Fibroblast of upper back skin (primary cell): ENCODE results near the gene TMEM50A.
"Not testable (repeated sequence)": the region's sequence is repeated elsewhere in the genome, so short reads cannot be mapped to it uniquely, and the experiment has no call there.

Source experiments
- DNase-seq: peaks from one replicate; pipeline ENCODE4 v3.0.0-alpha.2; 2013

TMEM50A gene

DNA sequence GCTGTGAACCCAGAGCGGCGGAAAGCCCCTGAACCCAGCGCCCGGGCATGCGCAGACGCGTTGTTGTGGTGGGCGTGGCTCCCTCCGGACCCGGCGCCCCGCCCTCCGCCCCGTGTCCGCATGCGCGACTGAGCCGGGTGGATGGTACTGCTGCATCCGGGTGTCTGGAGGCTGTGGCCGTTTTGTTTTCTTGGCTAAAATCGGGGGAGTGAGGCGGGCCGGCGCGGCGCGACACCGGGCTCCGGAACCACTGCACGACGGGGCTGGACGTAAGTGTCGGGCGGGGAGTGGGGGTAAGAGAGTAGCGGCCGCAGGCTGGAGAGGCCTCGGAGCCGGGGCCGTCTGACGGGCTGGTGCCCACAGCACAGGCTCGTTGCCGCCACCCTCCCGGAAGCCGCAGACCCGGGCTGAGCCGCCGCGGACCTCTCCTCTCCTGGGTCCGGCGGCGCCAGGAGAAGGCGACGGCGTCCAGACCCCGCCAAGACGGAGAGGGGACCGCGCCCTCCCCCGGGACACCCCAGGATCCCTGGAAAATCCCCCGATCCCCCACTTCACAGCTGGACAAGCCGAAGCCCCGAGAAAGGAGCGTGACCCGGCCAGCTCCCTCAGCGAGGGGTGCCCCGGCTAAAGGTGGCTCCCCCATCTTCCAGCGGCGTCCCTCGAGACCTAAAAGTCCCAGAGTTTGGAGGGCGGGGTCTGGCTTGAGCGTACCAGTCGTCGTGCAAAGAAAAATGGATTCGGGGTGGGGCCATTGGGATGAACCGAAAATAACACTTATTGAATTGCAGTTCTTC, at the start of gene TMEM50A:
Gene TMEM50A, plus strand, starts transcription at position 147 of the 794 bp plus-strand sequence. CDS start 2,153 bp downstream, outside the sequence.
- DNase-seq, result peak; percentile 83

DNA sequence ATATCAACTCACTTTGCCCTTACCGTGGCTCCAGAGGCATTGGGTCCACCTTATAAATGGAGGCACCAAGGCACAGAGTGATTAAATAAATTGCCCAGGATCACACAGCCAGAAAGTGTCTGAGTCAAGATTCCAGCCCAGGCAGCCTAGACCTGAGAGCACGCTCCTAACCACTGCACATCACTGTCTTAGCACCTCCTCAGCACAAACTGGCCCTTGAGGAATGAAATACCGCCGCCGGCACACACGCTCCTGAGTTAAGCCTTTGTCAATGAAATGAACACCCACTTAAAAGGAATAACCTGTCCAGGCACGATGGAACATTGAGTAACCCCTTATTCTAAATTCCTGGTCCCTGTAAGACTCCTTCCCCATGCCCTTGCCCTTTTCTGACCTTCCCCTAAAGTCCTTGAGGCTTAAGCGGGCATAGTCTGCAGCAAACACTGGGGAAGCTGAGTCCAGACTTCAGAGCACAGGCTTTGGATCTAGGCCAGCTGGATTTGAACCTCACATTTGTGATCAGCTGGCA, 49.5 kb upstream of the TMEM50A start:
- not testable (repeated sequence) for DNase-seq

DNA sequence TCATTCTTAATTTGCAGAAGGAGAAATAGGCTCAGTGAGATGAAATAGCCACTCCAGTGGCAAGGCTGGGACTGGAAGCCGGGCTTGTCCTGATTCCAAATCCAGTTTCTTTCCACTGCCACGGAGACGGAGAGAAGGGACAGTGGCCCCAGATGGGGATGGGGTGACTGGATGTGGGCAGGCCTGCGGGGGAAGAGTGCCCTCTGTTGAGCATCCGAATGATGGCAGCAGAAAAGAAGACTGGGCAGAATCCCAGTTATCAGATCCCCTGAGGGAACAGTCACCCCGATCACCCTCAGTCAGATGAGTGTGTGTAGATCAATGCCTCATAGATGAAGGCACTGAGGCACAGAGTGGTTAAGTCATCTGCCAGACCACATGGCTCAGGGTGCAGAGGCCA, 48.1 kb upstream of the TMEM50A start:
- DNase-seq, result not testable (repeated sequence)

DNA sequence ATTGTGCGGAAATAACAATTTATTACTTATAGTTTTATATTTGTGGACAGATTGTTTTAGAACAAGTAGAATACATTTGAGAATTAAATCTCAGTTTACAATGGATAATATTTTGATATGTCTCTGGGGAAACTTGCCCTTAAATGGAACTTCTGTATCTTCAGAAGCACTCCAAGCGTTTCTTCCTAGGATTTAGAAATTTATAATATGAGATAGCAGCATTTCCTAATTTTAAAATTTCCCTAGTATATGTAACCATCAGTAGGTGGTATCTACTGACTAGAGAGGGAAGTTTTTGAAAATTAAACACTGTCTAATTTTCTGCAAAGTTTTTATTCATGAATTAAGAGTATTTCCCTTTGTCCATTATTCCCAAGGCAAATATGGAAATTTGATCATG, 44.7 kb upstream of the TMEM50A start:
- DNase-seq, result not testable (repeated sequence)

DNA sequence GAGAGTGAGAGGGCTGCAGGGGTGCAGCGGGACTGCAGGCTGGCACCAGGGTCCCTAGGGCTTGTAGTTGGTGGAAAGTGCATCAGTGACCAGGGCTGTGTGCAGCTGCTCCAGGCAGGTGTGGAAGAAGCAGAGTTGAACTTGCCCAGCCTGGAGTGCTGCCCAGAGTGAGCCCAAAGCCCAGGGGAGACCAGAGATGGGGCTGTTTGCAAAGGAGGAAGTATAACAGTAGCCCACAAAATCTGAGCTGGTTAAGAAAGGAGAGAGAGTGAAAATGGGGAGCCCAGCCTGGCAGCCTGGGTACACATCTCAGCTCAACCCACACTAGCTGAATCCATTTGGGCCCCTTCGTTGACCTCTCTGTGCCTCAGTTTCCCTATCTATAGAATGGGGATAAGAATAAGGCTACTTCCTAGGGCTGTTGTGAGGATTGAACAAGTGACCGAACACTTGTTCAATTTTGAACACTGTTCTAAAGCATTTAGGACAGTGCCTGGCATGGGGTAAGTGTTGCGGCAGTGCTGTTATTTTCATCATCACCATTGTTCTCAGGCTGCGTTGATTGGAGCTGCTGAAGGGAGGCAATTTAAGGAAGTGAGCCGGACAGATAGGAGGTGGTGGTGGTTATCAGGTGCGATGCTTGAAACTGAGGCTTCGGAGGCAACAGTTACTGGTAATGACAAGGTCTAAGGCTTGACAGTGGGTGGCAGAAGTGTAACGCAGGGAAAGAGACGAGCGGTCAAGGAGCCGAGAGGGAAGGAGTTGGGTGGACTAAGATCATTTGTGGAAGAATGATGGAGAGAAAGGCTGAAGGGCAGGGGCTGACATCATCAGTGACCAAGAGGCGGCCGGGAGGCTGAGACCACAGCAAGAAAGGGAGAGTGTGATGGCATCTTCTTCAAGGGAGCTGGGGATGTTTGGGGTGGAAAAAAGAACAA, 43.0 kb upstream of the TMEM50A start:
- not testable (repeated sequence) for DNase-seq

DNA sequence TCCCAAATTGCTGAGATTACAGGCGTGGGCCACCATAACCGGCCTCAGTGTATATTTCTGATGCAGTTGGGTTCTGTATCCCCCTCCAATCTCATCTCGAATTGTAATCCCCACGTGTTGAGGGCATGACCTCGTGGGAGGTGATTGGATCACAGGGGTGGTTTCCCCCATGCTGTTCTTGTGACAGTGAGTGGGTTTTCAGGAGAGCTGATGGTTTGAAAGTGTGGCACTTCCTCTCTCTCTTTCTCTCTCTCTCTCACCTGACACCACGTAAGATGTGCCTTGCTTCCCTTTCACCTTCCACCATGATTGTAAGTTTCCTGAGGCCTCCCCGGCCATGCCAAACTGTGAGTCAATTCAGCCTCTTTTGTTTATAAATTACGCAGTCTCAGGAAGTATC, 41.6 kb upstream of the TMEM50A start:
- not testable (repeated sequence) for DNase-seq

DNA sequence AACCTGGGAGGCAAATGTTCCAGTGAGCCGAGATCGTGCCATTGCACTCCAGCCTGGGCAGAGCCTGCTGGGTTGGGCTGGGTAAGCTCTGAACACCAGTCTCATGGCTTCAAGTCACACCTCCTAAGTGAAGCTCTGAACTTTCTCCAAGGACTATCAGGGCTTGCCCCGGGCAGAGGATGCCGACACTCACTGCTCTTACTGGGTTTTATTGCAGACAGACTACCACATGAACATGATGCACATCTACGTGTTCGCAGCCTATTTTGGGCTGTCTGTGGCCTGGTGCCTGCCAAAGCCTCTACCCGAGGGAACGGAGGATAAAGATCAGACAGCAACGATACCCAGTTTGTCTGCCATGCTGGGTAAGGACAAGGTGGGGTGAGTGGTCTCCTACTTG, 37.4 kb upstream of the TMEM50A start:
- DNase-seq, result not testable (repeated sequence)

DNA sequence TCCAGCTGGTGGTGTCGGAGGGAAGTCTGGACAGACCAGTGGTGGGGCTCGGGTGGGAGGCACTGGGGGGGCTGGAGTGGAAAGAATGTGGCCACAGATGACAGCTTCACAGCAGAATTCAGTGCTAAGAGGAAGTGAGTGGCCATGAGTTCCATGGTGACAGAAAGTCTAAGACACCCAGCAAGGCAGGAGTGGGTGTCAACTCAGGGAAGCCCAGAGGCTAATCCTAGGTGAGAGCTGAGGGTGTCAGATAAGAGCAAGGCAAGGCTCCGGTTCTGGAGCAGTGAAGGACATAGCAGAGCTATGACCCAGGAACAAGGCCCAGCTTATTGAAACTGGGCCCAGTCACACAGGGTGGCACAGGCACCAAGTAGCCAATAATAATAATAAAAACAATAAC, 35.8 kb upstream of the TMEM50A start:
- DNase-seq, result not testable (repeated sequence)

DNA sequence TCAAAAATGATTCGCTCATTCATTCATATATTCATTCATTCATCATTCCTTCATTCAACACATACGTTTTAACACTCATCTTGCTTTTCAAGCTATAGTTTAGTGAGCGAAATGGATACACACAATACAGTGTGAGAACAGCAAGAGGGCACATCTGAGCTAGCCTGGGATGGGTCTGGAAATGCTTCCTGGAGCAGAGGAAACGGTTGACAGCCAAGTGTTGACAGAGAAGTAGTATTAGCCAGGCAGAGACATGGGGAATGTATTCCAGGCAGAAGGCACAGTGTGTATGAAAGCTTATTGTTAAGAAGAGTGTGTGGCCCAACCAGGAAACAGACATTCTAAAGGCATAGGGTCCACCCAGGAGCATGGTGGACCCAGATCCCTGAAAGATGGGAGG, 33.2 kb upstream of the TMEM50A start:
- peak; percentile 8 for DNase-seq

DNA sequence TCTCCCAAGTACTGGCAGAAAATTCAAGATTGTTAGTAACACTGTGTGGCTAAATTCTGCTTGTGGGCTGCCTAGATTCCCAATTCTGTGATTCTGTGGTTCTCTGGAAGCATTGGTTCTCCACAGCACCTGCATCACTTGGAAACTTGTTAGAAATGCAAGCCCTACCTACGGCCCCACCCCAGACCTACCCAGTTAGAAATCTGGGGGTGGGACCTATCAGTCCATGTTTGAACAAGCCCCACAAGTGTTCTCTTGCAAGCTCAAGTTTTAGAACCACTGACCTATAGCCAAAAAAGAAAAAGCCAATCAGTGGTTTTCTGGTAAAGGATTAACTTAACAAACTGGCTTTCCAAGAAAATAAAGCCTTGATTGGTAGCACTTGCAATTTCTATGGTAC, 30.0 kb upstream of the TMEM50A start:
- not testable (repeated sequence) for DNase-seq

DNA sequence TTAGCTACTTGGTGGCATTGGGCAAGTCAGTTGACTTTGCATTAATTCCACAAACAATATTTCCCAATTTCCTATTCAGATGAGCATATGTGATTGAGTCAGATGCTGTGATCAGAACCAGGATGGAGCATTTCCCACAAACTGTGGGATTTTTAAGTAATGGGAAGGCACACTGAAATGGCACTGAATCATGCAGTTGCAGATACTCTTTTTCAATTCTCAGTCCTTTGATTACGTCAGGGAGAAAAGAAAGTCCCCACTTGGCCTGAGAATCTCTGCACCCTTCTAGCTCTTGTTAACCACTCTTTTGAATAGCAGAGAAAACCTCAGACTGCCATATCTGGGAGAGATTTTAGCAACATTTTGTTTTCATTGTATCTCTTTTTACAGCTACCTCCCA, 29.0 kb upstream of the TMEM50A start:
- DNase-seq, result peak; percentile 76

DNA sequence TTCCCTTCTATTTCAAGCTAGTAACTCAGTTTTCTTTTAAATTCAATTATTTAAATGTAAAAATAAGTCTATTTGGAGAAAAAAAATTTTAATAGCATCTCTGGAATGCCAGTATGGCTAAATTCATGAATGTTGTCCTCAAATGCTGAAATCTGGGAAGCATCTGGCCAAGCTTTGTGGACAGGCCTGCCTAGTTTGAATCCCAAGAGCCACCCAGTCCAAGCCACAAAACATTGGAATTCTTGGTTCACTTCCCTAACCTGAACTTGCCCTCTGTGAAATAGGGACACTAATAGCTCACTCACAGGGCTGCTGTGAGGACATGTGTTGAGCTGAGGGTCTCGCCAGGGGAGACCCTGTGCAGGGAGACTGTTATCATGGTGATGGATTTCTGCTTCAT, 28.6 kb upstream of the TMEM50A start:
- DNase-seq, result peak; percentile 68

DNA sequence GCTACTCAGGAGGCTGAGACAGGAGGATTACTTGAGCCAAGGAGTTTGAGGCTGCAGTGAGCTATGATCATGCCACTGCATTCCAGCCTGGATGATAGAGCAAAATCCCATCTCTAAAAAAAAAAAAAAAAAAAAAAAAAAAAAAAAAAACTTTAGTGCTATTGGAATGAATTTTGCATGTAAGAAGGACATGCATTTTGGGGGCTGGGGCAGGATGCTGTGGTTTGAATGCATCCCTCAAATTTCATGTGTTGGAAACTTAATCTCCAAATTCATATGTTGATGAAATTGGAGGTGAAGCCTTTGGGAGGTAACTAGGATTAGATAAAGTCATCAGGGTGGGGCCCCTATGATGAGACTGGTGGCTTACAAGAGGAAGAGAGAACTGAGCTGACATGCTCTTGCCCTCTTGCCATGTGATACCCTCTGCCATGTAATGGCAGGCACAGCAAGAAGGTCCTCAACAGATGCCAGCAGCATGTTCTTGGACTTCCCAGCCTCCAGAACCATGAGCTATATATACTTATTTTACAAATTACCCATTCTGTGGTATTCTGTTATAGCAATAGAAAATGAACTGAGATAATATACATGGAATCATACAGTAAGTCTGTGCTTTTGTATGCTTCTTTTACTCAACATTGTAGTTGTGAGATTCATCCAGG, 25.2 kb upstream of the TMEM50A start:
- not testable (repeated sequence) for DNase-seq

DNA sequence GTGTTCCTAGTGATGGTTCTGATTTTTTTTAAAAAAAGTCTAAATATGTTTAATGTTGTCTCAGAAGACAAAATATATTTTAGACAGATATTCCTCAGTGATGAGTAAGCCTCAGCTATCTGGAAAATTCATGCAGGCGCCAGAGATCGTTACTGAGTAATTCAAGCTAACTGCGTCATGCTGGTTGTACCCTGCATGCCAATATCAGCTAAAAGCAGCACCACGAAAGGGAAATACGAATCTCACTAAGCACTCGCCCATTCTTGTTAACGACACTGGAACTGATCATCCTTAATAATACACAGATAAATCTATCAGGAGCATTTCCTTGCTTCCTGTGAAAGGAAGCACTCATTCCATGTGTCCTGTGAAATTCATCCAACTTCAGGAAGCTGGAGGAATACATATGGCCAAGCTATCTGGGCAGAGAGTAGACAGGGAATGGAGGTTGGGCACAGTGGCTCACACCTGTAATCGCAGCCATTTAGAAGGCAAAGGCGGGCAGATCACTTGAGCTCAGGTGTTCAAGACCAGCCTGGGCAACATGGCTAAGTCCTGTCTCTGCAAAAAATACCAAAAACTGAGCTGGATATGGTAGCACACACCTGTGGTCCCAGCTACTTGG, 17.7 kb upstream of the TMEM50A start:
- DNase-seq, result peak; percentile 94

DNA sequence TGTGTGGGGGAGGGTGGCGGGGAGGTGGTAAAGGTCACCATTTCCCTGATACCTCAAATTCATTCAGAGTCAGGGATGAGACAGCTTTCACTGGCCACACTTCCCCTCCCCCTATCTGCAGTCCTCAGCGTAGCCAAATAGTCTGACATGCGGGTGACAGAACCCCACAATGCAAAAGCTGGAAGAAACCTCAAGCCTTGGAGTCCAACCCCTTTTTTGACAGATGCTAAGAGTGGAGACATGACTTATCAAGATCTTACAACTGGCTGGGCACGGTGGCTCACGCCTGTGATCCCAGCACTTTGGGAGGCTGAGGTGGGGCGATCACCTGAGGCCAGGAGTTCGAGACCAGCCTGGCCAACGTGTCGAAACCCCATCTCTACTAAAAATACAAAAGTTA, 16.0 kb upstream of the TMEM50A start:
- not testable (repeated sequence) for DNase-seq

DNA sequence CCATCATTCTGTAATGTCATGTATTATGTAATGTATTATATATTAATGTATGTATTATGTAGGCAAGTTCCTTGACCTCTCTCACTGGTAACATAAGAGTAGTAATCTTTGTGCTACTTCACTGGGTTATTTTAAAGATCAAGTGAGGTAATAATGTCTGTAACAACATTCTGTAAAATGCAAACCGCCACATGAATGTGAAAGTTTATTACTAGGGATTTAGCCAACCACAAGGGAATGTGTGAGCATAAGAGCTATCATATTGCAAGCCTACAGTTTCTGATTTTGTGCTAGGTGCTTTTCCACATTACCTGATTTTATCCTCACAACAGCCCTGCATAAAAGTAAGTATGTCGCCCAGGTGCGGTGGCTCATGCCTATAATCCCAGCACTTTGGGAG, 13.7 kb upstream of the TMEM50A start:
- DNase-seq, result not testable (repeated sequence)

DNA sequence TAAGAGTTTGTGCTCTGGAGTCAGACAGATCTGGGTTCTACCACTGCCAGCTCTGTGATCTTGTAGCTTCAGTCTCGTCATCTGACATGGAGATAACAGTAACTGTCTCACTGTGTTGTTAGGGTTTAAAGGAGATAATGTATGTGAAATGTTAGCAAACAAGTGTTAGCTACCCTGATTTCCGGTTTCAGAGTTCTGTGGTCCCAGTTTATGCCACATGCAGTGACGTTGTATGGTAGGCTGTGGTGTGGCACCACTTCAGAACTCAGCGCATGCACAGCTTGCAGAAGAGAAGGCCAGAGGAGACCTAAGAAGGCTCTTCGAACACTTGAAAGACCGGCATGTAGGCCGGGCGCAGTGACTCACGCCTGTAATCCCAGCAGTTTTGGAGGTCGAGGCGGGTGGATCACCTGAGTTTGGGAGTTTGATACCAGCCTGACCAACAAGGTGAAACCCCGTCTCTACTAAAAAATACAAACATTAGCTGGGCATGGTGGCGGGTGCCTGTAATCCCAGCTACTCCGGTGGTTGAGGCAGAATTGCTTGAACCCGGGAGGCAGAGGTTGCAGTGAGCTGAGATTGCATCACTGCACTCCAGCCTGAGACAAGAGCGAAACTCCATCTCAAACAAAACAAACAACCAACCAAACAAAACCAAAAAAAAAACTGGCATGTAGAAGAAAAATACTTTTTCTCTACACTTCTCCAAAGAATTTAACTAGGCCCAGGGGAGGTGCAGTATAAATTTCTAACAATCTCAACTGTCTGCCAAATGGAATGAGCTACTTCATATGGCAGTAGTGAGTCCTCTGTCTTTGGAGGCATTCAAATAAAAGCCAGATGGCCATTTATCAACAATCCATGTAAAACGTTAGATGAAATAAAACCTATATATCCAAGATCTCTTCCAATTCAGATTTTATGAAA, 10.0 kb upstream of the TMEM50A start:
- not testable (repeated sequence) for DNase-seq

DNA sequence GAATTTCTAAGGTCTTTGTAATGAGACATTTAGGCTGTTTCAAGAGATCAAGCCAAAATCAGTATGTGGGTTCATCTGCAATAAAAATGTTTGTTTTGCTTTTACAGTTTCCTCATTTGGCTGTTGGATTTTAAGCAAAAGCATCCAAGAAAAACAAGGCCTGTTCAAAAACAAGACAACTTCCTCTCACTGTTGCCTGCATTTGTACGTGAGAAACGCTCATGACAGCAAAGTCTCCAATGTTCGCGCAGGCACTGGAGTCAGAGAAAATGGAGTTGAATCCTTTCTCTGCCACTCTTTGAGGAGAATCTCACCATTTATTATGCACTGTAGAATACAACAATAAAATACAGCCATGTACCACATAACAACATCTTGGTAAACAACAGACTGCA, 9.3 kb upstream of the TMEM50A start:
- not testable (repeated sequence) for DNase-seq

DNA sequence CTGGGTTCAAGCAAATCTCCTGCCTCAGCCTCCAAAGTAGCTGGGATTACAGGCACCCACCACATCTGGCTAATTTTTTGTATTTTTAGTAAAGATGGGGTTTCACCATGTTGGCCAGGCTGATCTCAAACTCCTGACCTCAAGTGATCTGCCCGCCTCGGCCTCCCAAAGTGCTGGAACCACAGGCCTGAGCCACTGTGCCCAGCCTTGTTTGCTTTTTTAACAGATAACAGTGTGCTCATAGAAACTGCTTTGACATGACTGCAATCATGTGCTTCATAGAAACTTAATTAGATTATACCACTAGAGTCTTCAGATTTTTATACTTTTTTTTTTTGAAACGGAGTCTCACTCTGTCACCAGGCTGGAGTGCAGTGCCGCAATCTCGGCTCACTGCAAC, 8.8 kb upstream of the TMEM50A start:
- not testable (repeated sequence) for DNase-seq

DNA sequence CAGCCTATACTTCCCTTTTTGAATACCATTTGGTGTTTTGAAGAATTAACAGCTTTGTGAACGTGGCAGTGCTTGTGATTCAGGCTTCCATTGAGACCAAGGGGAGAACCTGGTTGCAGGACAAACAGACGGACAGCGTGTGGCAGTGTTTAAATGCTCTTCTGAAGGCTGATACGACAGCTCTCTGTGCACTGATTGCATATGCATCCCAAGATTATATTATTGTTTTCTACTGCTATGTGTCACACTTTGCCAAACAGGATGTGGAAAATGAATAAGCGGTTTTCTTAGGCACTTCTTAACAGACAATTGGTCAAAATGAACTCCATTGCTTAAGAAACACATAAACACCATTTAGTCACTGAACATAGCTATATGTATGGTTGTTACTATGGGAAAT, 8.2 kb upstream of the TMEM50A start:
- peak; percentile 59 for DNase-seq

DNA sequence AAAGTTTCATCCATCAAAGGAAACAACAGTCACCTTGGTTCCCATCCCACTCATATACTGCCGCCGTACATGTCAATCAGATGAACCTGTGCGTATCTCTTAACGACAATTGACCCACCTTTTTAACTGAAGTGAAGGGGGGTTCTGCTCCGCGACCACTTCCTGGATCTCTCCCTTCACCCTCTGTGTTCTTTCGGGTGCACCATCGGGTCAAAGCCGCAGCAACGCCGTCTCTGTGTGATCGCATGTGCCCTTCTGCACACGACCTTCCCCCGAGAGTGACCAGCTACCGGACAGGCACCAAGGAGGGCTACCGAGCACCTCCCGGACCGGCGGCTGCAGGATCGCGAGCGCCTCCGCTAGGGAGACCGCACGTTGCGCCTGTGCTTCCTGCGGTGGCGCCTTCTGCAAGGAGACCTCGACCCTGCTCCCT, 1.2 kb upstream of the TMEM50A start:
- not testable (repeated sequence) for DNase-seq
